GM21360 (cell line): Measurements from ENCODE around the gene WDR46.
"Not testable (repeated sequence)": the region's sequence is repeated elsewhere in the genome, so short reads cannot be mapped to it uniquely, and the experiment has no call there.

Experiments used
- ATAC-seq: cut with Tn5 transposase; IDR thresholded peaks from one replicate; pipeline ENCODE4 v1.9.1; 2021; ENCODE audit warnings: mild to moderate bottlenecking, moderate library complexity; ENCODE audit not compliant: unreplicated experiment

Gene WDR46

DNA sequence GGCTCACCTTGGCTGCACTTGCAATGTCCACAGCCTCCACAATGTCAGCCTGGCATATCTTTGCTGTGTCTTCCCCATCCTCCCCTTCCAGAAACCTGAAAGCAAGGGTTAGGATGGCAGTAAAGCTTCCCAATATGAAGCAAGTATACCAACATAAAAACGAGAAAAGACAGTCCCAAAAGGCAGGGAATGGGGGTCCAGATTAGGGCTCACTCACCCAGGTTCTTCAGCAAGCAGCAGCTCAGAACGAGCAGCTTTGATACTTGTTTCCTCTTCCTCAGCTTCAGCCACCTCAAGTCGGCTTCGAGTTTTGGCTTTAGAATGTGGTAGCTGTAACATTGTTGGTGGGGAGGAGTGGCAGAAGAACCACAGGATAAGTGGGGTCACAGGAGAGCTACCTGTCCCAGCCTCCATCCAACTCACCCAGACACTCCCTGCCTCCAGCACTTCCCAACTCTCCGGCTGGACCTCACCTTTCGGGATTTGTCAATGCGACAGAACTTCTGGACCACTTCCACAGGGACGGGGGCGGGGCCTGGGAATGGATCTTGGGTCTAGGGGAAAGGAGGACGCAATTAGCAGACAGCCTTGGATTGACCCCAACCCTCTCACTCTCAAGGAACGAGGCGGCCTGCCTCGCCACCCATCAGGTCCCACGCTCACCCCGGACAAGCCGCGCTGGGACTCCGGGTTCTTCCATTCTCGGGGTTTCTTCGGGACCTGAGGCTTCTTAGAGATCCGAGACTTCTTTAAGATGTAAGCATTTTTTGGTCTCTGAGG, 708 bp downstream of the WDR46 start:
- ATAC-seq, result no peak

DNA sequence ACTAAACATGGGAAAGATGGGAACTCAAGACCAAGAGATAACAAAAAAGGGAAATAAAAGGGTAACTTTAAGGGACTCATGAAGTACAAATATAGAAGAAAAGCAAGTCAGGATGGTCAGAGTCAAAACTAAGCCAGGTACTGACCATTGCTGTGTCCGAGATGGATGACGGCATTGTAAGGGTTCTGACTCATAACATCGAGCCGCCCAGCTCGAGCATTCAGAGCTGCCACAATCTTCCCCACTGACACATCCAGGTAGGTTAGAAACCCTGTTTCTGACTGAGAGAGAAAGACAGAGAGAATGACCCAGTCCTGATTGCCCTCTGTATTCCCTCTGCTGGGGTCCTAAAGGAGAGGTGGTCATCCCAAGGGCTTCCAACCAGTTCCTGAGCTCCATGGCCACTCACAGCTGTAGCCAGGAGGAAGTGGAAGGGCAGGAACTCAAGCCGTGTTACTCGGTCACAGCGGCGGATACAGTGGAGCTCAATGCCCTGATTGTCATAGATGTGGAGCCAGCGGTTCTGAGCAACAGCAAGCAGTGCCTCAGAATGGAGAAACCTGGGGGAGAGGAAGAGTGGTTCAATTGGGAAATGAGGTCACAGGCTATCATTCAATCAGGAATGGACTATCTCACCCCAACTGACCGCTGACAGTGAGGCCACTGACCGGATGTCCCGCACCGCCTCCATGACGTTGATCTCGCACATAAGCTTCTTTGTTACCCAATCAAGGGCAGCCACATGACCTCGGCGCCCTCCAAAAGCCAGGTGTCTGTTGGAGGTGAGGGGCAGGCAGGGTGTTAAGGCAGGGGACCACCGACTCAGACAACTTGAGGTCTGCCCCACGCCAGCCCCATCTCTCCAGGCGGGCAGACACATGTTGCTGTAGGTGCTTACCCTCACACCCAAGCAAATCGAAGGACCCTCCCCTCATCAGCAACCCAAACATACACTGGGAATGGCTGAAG, 1.8 kb downstream of the WDR46 start:
- ATAC-seq, result no peak

DNA sequence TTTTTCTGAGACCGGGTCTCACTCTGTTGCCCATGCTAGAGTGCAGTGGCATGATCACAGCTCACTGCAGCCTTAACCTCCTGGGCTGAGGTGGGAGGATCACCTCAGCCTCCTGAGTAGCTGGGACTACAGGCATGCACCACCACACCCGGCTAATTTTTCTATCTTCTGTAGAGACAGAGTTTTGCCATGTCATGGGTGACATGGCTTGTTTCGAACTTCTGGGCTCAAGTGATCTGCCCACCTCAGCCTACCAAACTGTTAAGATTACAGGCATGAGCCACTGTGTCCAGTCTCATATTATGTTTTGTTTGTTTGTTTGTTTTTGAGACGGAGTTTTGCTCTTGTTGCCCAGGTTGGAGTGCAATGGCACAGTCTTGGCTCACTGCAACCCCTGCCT, 3.8 kb downstream of the WDR46 start:
- ATAC-seq, result not testable (repeated sequence)

DNA sequence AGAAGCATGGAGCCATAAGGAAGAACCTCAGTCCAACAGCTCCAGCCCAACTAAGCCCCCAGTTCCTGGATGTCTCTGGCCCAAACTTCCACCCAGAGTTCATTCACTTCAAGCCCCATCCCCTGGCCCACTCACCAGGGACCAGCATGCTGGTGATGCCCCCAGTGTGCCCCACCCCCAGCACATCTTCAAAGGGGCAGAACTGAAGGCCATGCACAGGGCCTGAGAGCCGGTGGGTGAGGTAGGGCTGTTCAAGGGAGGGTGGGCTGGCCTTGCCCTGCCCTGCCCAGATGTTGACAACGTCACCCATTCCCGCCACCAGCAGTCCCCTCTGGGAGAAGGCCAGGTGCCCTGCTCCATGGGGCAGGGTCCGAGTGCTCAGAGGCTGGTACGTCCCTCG, 8.5 kb downstream of the WDR46 start:
- ATAC-seq, result no peak

DNA sequence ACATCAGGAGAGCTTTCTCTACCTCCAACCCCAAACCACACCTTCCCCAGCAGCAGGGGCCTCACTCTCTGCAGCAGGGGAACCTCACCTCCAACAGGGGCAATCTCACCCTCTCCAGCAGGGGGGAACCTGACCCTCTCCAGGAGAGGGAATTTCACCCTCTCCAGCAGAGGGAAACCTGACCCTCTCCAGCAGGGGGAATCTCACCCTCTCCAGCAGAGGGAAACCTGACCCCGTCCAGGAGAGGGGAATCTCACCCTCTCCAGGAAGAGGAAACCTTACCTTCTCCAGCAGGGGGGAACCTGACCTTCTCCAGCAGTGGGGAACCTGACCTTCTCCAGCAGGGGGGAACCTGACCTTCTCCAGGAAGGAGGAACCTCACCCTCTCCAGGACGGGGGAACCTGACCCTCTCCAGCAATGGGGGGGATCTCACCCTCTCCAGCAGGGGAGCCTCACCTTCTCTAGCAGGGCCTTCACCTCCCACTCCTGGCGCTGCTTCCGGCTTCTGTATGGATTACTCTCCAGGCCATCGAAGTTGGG, 9.0 kb downstream of the WDR46 start:
- no peak for ATAC-seq

DNA sequence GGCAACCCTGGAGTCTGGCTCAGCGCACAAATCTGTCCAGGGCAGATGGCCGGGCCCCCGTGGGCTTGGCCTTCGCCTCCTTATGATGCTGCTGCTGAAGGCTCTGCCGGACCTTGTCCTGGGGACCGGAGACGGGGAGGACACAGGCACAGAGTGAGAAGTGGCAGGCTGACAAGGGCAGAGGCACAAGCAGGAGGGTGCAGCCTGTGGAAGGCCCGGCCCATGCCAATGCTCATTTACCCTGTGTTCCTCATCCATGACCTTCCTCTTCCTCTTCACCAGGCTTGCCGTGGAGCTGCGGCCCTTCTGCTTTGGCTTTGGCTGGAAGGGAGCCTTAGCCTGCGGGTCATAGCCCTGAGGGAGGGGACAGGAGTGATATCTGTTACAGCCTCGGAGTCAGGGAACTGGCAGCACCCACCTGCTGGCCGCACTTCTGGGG, 9.8 kb downstream of the WDR46 start:
- no peak for ATAC-seq

DNA sequence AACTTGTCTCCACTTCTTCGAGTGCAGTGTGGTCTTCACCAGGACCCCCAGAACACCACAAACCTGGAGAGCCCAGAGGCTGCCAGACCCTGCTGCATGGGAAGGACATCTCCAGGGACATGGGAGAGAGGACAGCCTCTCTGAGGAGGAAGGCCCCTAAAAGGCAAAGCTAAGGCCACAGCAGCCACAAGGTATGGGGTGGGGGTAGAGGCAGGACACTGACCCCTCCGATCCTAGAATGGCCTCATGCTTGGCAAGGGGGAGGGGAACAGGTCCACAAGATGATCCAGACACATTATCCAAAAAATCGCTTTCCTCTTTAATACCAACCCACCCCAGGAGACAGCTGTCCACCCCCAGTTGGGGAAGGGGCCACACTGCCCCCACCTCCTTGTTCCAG, 10.2 kb downstream of the WDR46 start:
- ATAC-seq, result no peak

DNA sequence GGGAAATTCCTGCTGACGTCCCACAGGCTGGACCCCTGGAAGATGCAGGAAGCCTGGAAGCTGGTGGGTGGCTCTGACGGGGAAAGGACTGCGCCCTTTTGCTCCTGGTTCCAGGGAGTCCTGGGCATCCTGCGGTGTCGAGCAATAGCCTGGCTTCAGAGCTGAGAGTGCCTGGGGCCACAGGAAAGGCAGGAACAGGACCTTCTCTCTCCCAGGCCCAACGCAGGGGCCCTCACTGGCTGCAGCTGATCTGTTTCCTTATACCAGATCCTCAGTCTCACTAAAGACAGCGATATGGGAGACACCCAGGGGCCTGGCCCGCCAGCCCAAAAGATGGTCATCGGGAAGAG, 10.7 kb downstream of the WDR46 start:
- ATAC-seq, result no peak

DNA sequence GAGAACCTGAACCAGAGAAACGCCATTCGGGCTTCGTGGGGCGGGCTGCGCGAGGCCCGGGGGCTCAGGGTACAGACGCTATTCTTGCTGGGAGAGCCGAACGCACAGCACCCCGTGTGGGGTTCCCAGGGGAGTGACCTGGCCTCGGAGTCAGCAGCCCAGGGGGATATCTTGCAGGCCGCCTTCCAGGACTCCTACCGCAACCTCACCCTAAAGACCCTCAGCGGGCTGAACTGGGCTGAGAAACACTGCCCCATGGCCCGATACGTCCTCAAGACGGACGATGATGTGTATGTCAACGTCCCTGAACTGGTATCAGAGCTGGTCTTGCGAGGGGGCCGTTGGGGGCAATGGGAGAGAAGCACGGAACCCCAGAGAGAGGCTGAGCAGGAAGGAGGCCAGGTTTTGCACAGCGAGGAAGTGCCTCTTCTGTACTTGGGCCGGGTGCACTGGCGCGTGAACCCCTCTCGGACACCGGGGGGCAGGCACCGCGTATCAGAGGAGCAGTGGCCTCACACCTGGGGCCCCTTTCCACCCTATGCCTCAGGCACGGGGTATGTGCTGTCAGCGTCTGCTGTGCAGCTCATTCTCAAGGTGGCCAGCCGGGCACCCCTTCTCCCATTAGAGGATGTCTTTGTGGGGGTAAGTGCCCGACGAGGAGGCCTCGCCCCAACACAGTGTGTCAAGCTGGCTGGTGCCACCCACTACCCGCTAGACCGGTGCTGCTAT, 11.2 kb downstream of the WDR46 start:
- ATAC-seq, result no peak

DNA sequence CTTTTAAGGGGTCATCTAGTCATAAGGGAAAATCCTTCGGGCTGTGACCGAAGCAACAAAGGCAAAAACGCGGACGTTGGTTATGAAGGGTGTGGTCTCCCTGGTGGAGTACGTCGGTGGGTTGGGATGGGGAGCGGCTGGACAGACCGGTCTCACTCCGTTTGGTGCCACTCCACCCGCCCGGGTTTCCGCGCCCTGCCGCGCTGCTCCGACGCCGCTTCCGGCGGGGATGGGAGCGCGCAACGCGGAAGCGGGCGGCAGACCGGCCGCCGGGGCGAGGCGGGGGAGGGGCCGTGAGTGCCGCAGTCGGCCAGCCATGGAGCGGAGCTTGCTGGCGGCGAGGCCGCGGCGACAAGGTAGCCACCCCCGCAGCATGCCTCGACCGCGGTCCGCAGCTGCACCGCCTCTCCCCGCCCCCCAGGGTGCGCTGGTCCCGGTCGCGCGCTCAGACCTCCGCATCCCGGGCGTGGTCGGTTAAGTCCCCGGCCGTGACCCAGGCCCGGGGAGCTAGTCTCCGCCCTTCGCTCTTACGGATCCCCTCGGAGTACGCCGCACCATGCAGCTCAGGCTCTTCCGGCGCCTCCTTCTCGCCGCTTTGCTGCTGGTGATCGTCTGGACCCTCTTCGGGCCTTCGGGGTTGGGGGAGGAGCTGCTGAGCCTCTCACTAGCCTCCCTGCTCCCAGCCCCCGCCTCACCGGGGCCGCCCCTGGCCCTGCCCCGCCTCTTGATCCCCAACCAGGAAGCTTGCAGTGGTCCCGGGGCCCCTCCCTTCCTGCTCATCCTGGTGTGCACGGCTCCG, 12.0 kb downstream of the WDR46 start, which contains the start of gene B3GALT4:
Gene B3GALT4, plus strand, starts transcription at position 260 of the 799 bp plus-strand sequence. Its CDS starts 297 bp downstream, at position 557.
- ATAC-seq, result peak; percentile 50

DNA sequence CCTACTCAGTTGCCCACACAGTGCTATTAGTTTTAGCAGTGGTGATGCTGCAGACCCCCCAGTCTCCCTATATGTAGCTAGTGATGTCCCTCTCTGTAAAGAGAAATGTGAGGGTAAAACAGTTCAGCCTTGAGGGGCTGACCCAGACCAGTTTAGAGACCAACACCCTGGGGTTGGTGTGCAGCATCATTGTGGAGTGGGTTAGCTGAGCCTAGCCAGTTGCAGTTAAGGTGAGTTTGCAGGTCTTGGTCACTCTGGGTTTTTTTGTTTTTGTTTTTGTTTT, 12.5 kb downstream of the WDR46 start:
- ATAC-seq, result no peak

DNA sequence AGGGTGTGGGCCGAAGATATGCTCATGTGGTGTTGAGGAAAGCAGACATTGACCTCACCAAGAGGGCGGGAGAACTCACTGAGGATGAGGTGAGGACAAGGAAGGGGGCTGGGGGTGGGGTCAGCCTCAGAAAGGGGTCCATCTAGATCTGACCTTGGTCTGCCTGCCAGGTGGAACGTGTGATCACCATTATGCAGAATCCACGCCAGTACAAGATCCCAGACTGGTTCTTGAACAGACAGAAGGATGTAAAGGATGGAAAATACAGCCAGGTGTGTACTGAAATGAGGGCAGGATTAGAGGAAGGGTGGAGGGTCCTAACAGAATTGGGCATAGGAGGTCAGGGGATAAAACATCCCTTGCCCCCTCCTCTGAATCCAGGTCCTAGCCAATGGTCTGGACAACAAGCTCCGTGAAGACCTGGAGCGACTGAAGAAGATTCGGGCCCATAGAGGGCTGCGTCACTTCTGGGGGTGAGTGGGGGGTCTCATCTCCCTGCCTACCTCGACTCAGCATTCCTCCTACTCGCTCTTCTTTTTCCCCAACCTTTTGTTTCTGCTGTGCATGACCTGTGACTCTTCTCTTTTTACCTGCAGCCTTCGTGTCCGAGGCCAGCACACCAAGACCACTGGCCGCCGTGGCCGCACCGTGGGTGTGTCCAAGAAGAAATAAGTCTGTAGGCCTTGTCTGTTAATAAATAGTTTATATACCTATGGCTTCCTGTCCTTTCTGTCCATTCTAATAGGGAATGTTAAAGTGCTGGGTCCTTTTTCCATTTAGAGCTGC, 13.1 kb downstream of the WDR46 start:
- ATAC-seq, result not testable (repeated sequence)

DNA sequence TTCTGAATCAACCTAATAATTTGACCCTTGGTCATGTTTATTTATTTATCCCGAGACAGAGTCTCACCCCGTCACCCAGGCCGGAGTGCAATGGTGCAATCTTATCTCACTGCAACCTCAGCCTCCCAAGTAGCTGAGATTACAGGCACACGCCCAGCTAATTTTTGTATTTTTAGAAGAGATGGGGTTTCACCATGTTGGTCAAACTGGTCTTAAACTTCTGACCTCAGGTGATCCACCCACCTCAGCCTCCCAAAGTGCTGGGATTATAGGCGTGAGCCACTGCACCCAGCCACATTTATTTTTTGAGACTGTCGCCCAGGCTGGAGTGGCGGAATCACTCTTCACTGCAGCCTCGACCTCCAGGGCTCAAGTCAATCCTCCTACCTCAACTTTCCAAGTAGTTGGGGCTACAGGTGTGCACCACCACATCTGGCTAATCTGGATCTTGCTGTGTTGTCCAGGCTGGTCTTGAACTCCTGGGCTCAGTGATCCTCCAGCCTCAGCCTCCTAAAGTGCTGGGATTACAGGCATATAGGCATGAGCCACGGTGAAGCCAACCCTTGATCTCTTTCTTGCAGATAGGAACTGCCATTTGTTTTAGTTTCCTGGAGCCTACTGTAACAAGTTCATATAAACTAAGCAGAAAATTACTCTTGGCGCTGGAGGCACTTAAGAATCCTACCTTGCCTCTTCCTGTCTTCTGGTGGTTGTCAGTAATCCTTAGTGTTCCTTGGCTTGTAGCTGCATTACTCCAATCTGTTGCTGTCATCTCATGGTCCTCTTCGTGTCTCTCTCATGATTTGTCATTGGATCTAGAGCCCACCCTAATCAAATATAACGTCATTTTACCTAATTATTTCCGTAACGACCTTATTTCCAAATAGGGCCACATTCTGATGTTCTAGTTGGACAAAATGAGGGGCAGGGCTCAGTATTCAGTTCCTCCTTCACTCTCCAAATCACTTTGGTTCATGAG, 14.8 kb downstream of the WDR46 start:
- no peak for ATAC-seq

DNA sequence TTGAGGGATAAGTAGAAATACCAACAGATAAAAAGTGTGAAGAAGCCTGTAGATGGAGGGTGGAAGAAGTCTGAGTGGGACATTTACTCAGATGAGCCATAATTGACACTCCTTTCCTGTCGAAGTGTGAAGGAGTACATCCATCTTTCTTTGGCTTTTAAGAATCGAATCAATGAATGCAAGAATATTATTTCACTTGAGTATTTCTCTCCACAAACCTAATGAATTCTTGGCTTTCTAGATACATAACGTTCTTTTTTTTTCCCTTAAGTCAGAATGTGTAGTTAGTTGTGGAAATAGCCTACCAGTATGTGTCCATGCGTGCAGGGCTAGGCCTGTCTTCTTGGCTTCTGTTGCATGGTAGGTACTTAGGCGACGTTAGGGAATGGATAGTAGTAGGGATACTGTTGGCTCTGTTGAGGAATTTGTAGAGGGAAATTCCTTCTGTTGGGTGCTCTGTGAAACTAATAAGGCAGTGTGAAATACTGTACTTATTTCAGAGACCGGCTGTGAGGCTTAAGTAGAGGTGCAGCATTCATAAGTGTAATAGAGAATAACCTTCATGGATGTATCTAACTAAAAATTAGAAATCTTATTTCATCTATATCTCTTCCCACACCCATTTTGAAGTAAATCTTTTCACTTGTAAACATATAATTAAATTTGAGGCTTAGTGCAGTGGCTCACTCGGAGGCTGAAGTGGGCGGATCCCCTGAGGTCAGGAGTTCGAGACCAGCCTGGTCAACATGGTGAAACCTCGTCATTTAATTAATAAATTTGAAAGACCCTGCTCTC, 15.7 kb downstream of the WDR46 start:
- ATAC-seq, result no peak

DNA sequence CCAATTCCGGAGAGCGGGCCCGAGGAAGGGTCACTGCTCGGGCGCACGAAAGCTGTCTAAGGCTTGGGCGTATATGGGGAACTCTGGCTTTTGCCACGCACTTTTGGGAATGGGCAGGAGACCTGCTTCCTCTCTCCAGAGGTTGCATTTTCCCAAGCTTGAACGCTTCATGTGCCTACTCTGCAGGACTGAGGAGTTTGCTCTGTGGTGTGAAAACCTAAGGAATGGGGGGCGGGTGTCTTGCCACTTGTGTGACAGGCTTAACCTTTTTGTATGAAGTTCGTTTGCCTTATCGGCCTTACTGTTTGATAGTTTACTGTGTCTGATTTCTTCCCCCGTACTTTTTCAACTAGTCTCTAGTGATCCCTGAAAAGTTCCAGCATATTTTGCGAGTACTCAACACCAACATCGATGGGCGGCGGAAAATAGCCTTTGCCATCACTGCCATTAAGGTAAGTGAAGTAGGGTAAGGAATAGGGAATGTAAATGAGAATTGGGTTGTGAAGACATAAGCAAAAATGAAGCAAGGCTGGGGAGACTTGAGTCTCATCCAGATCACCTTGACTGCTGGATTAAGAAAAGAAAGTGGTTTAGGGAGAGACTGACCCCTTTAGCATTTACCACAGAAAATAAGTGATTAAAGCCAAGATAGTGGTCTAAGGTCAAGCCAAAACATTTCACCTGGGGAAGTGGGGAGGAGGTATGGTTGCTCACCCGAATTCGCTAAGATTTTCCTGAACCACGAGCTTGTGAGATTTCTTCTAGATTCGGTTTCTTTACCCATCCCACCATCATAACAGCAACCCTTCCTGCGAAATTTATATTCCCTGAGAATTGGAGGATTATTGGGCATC, 16.5 kb downstream of the WDR46 start:
- ATAC-seq, result no peak

DNA sequence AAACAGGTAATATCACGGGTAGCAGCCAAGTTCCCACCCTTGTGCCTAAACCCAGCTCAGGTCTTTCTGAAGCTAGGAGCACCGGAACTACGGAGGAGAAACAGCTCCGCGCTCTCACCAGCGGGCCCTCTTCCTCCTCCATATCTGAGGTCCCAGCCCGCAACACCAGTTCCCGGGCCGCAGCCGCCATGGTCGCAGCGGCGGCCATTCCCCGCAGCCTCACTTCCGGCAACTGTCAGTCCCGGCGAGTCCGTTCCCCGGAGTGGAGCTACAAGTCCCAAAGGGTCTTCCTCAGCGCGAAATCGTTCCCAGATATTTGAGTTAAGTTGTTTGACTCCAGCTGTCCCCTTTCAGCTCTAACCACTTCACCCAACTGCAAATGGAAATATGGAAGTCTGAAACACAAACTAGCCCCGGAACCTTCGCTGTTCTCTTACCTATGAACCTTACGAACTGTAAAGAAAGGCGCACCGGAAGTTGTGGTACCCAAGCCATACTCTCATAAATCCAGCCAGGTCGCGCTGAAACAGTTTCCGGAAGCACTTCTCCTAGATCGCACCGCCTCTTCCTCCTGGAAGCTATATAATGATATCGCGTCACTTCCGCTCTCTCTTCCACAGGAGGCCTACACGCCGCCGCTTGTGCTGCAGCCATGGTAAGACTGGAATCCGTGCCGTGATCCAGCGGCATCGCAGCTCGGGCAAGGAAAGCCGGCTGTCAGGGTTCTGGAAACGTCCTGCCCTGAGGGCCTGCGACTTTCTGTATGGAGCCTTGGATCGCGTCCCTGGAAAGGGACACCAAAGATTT, 17.4 kb downstream of the WDR46 start, which contains the start of the genes RPS18 and VPS52:
Gene RPS18, plus strand, starts transcription at position 608 of the 807 bp plus-strand sequence. Its CDS starts 45 bp downstream, at position 653.
Gene VPS52, minus strand, starts transcription at position 409 of the 807 bp plus-strand sequence. Its CDS starts 201 bp downstream, at position 208.
- peak; percentile 73 for ATAC-seq
